HG03342 (cell line): Measurements from ENCODE around the gene IFFO2.
A peak's percentile ranks its signal among the peaks of the same experiment; 100 is the strongest.

Experiments
- ATAC-seq: cut with Tn5 transposase; IDR thresholded peaks from one replicate; pipeline ENCODE4 v1.9.1; 2021; ENCODE audit warnings: mild to moderate bottlenecking, moderate library complexity; ENCODE audit not compliant: unreplicated experiment

Gene IFFO2

GRCh38 chr1:18956193-18957135 is at the start of gene IFFO2:
IFFO2 (minus strand) TSS chr1:18956676; CDS start chr1:18956332, 344 bp downstream.
- ATAC-seq = peak; percentile 56

DNA sequence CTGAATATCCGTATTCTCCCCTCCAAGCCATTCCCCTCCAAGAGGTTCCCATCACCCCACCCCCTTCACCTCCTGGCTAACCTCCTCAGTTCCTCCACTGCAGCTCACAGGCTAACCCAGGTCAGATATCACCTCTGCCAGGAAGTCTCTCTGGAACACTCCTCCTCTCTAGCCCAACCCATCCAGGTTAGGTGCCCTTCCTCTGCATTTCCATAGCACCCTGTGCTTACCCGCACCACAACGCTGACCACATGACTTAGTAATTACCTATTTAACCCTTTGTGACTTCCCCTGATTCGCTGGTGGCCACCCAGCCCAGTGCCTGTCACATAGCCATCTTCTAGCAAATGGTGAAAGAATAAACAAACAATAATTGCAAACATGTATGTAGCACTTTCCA is 49.5 kb upstream of the IFFO2 start:
- no peak for ATAC-seq

GRCh38 chr1:19003371-19004290 is 47.2 kb upstream of the IFFO2 start:
- ATAC-seq = no peak

DNA sequence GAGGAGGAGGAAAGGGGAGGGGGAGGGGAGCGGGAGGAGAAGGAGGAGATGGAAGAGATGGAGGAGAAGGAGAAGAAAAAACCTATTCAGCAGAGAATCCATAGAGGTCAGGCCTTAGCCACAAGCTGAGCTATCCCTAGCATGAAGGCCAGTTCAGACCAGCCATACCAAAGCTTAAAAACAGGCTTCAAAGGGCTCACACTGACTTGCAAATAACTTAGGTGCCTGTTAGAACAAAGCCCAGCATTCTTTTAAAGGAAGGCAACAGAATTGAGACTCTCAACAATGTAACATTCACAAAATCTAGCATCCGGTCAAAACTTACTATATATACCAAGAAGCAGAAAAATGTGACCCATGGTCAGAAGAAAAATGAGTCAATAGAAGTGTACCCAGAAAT is 43.6 kb upstream of the IFFO2 start:
- no peak for ATAC-seq

DNA sequence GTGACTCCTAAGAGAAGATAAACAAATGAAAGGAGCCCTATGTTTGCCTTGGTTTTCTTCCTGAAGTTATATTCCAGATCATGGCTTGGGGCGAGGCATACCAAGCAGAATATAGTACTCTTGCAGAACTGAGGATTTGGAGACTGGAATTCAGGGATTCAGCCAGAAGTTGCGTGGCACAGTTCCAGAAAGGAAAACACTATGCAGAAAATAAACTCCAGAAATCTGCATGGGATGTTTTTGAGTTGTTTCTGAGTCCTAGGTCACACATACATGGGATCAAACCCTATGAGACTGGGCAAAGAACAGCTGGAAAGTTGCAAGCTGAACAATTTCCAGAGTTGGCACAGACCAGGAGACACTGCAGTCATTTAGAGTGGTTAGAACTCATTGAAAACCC is 42.9 kb upstream of the IFFO2 start:
- ATAC-seq = no peak

DNA sequence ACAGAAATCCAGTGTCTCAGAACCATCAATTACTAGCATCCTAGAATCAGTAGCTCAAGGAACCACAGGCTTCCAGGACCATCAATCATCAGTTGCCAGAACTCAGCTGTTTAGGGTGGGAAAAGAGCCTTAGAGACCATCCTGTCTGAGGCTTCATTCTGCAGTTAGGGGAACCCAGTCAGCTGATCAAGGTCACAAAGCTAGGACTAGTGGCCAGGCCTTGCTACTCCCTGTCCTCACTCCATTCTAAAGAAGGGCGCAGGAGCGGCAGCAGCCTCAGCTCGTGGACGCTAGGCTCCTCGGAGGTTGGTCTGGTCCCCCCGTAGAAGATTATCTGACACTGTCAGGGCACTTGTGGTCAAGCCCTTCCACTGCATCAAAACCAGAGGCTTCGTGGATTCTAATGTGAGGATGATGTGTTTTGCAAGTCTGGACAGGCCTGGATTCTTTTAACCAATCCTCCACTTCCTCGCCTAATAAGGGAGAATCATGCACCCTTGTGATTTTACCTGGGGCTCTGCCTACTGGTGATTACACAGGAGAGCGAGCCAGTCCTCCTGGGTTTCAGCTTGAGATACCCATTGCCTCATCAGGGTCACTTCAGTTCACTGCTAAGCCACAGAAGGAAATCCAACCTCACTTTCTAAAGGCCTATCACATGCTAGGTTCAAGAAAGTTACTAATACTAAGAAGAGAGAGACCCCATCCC is 41.7 kb upstream of the IFFO2 start:
- no peak for ATAC-seq

DNA sequence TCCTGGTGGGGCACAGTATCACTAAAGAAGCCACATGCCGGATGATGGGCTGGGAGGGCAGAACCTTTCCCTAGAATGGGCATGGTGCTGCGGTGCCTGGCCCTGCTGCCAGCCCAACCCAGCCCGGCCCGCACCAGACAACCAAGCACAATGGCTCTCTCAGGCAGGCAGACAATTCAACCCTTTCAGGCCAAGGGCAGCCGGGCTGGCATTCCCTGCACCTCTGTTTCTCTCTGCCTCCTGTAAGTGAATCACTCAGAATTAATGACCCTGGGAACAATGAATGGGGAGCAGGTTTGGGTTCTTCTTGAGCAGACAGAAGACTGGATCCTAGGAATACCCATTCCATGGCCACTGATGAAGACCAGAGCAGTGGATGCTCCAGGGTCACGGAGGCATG is 41.0 kb upstream of the IFFO2 start:
- ATAC-seq = no peak

DNA sequence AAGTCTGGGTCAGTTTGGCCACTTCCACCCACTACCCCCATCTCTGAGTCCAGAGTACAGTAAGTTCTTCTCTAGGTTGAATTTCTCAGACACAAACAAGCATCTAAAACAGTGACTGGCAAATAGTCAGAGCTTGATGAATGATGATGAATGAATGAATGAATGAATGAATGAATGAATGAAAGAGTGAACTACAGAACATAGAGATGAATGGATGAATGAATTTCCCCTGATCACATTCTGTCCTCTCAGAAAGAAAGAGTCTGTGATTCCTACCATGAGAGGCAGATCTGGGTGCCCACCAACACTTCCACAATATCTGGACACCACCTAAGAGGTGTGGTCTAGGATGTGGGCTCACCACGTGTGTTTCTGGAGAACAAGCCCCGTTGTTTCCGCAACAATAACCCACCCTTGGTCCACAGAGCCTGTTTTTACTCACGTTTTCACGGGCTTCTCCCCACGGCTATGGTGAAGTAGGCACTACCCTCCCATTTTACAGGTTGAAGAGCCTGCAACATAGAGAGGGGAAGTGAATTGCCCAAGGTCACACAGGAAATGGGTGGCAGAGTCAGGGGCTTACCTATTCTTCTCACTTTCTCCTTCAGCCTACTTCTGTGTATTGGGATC is 40.2 kb upstream of the IFFO2 start:
- ATAC-seq = no peak

DNA sequence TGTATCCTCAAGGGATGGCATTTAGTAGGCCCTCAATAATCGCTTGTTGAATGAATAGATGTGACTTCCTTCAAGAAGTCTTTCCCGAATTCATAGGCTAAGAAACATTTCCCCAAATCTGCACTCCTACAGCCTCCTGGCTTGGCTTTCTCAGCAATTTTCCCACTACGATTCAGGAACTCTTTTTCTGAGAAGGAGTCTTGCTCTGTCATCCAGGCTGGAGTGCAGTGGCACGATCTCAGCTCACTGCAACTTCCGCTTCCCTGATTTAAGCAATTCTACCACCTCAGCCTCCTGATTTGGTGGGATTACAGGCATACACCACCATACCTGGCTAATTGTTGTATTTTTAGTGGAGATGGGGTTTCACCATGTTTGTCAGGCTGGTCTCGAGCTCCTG is 37.9 kb upstream of the IFFO2 start:
- ATAC-seq = no peak

DNA sequence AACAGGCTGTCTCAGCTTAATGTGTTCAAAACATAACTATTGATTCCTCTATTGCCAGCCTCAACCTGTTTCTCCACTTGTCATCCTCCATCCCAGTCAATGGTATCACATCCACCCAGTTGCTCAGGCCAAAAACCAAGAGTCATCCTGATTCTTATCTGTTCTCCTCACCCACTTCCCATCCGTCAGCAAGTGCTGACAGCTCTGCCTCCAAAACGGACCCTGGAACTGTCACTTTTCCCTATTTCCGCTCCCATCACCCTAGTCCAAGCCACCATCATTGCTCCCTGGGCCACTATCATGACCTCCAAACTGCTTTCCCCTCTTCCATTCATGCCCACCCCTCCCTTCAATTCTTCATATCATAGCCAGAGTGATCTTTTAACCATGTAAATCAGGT is 36.2 kb upstream of the IFFO2 start:
- no peak for ATAC-seq

DNA sequence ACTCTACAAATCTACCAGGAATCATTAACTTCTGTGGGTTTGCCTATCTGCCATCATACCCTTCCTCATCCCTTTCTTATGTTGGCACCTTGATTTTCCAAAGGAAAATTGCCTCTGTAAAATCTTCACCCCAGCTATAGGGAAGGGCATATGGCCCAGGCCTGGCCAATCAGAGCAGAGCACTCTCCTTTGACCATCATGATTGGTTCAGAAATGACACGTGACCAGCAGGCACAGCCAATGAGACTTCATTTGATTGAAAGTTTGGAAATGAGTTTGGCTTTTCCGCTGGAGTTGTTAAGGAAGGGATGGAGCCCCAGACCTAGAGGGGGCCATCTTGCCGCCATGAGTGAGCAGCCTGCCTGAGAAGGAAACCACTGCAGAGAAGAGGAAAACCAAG is 35.1 kb upstream of the IFFO2 start:
- no peak for ATAC-seq

GRCh38 chr1:18989896-18990295 is 33.4 kb upstream of the IFFO2 start:
- ATAC-seq = no peak

- ATAC-seq = no peak
Observed at GRCh38 chr1:18989176-18989799, 32.8 kb upstream of the IFFO2 start.

DNA sequence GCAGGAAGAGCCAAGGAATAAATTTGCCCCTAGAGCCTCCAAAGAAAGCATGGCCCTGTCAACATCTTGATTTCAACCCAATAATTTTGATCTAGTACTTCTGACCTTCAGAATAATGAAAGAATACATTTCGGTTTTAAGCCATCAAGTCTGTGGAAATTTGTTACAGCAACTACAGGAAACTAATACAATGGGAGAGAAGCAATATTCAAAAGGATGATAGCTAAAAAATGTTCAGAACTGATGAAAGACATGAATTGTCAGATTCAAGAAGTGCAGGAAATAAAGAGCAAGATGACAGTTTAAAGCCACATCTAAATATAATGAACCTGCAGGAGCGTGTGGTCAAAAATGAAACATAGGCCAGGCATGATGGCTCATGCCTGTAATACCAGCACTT is 24.8 kb upstream of the IFFO2 start:
- ATAC-seq = no peak

DNA sequence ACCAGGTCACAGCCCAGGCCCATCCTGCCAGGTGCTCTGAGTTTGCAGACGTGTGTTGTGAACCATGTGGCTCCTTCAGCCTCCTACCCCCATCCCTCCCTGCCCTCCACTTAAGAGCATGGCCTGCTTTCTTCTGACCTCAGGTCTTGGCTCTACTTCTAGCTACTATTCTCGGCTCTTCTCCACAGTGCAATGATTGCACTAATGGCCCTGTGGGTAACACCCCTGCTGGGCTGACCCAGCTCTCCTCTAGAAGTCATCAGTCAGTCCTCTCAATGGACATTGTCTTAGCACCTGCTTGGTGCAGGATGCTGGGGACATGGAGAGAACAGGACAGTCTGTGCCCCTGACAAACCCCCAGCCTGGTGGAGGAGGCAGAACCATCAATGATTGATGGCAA is 22.2 kb upstream of the IFFO2 start:
- no peak for ATAC-seq

DNA sequence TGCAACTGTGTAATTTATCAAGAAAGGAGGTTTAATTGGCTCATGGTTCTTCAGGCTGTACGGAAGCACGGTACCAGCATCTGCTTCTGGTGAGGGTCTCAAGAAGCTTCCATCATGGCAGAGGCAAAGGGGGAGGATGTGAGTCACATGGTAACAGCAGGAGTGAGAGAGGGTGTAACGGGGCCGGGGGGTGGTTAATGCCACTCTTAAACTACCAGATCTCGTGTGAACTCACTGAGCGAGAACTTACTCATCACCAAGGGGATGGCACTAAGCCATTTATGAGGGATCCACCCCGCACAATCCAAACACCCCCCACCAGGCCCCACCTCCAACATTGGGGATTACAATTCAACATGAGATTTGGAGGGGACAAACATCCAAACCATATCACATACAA is 21.0 kb upstream of the IFFO2 start:
- no peak for ATAC-seq

GRCh38 chr1:18976096-18976495 is 19.6 kb upstream of the IFFO2 start:
- no peak for ATAC-seq

DNA sequence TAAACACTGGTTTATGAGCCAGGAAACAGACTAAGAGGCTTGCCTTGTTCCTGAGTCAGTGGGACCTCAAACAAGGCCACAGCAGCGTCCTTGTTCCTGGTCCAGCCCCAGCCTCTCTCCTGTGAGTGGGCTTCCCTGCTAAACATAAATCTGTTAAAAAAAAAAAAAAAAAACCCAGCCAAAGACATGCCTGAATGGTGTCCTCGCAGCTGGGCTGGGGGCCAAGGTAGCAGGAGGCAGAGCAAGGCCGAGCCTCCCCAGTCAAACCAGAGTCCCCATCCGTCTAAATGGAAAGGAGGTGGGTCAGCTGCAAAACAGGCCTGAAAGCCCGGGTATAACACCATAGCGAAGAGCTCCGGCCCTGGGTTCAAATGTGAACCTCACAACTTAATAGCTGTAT is 18.1 kb upstream of the IFFO2 start:
- ATAC-seq = no peak

DNA sequence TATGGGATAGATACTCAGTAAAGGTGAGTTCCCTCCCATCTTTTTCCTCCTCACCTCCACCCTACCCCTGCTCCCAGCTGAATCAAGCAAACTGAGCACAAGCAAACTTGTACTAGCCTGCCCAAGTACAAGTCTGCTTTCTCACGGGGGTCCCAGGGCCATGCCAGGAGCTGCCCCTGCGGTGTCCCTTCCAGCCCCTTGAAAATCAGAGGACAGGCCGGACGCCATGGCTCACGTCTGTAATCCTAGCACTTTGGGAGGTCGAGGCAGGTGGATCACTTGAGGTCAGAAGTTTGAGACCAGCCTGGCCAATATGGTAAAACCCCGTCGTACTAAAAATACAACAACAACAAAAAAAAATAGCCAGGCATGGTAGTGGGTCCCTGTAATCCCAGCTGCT is 17.5 kb upstream of the IFFO2 start:
- no peak for ATAC-seq

DNA sequence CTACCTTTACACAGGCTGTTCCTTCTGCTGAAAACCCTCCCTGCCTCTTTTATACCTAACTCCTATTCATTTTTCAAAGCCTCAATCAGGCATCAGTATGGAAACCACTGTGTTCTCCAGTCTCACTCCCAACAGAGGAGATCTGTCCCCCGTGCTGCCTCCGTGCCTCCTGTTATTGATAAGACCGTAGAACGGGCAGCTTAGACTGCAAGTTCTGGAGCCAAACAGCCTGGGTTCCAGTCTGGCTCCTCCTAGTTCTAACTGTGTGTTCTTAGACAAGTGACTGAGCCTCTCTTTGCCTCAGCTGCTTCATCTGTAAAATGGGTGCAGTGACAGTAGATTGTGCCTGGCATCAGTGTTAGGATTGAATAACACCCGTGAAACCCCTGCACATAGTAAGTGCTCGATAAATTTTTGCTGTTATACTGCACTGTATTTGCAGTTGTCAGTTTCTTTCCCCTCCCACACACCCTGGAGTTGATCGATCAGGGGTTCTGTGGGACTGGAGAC is 17.0 kb upstream of the IFFO2 start:
- no peak for ATAC-seq
